Measurements from ENCODE around the gene TXNRD3.

DNA sequence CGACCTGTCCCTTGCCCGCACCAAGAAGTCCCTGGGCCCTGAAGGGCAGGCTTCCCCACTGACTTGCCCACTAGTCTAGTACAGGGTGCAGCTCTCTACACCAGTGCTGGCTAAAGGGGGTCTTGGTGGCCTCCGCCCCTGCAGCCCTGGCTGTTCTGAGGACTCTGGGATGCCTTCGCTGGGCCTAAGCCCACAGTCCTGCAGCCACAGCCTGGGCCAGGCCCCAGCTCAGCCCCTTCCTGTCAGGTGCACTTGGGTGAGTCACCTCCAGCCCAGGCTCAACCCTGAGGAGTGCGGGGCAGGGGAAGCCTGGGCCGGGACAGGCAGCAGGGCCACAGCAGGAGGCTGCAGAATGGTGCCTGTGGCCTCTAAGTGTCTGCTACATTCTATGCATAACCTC is 97.2 kb downstream of the TXNRD3 start:
- TF ChIP-seq POLR2A (IDR thresholded peaks at IDR 0.05): no peak
- TF ChIP-seq, protein P1, sequence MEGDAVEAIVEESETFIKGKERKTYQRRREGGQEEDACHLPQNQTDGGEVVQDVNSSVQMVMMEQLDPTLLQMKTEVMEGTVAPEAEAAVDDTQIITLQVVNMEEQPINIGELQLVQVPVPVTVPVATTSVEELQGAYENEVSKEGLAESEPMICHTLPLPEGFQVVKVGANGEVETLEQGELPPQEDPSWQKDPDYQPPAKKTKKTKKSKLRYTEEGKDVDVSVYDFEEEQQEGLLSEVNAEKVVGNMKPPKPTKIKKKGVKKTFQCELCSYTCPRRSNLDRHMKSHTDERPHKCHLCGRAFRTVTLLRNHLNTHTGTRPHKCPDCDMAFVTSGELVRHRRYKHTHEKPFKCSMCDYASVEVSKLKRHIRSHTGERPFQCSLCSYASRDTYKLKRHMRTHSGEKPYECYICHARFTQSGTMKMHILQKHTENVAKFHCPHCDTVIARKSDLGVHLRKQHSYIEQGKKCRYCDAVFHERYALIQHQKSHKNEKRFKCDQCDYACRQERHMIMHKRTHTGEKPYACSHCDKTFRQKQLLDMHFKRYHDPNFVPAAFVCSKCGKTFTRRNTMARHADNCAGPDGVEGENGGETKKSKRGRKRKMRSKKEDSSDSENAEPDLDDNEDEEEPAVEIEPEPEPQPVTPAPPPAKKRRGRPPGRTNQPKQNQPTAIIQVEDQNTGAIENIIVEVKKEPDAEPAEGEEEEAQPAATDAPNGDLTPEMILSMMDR (IDR thresholded peaks at IDR 0.05): no peak
